Measurements from ENCODE around the gene TLE1.

TLE1 gene

DNA sequence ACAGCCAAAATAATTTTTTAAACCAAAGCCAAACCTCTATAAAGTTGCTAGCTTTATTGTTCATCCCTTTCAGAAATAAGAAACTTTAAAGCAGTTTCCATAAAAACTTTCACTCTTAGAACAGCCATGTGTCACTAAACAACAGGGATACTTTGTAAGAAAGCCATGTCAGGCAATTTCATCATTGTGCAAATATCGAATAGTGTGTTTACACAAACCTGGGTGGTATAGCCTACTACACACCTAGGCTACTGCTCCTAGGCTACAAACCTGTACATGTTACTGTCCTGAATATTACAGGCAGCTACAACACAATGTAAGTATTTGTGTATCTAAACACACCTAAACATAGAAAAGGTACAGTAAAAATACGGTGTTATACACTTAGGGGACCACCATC is 59.9 kb downstream of the TLE1 start:
- TF ChIP-seq, protein P1, sequence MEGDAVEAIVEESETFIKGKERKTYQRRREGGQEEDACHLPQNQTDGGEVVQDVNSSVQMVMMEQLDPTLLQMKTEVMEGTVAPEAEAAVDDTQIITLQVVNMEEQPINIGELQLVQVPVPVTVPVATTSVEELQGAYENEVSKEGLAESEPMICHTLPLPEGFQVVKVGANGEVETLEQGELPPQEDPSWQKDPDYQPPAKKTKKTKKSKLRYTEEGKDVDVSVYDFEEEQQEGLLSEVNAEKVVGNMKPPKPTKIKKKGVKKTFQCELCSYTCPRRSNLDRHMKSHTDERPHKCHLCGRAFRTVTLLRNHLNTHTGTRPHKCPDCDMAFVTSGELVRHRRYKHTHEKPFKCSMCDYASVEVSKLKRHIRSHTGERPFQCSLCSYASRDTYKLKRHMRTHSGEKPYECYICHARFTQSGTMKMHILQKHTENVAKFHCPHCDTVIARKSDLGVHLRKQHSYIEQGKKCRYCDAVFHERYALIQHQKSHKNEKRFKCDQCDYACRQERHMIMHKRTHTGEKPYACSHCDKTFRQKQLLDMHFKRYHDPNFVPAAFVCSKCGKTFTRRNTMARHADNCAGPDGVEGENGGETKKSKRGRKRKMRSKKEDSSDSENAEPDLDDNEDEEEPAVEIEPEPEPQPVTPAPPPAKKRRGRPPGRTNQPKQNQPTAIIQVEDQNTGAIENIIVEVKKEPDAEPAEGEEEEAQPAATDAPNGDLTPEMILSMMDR (IDR thresholded peaks at IDR 0.05), result no peak
- no peak overlapping the region for H3K4me3 ChIP-seq

DNA sequence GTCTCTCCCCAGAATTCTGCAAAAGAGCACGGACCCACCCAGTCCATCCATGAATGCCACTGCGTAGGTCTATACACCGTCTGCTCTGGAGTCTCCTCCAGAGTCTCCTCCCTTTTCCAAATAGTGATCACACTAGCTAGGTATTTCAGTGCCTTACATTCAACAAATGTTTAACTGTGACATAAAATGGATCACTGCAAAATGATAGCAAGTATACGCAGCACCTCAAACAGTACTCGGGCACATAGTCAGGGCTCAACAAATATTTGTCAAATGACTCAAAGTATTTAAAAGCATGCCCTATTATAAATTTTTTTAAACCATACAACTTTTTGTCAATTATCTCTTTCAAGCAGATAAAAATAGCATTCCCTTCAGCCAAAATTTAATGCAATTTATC is 60.5 kb downstream of the TLE1 start:
- TF ChIP-seq, protein P1 (IDR thresholded peaks at IDR 0.05), result no peak
- DNase-seq (ENCODE audit: low spot score), result no peak
- H3K4me3 ChIP-seq, result no peak overlapping the region
- no peak overlapping the region for H3K27ac ChIP-seq

More for the DNA sequence above, 59.9 kb downstream of the TLE1 start:
- no peak for DNase-seq (ENCODE audit: low spot score)
- no peak overlapping the region for H3K27ac ChIP-seq

DNA sequence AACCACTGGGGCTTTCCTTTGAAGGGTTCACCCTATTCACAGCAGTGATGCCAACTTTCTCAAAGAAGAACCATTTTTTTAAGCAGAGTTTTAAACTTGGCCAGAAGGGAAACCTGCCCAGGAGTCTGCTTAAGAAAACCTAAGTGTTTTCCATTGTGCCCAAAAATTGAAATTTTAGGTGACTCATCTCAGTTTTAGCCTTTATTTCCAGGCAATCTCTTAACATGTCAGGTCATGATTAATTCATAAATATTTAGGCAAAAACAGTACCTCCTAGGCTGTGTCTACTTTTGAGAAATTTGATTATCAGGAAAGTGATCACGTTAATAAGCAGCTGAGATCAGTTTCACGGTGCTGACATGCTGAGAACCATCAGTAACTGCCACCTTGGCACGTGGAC is 61.9 kb downstream of the TLE1 start:
- no peak overlapping the region for H3K4me3 ChIP-seq
- no peak overlapping the region for H3K27ac ChIP-seq
- DNase-seq (ENCODE audit: low spot score), result no peak
- TF ChIP-seq, protein P1 (IDR thresholded peaks at IDR 0.05), result no peak

DNA sequence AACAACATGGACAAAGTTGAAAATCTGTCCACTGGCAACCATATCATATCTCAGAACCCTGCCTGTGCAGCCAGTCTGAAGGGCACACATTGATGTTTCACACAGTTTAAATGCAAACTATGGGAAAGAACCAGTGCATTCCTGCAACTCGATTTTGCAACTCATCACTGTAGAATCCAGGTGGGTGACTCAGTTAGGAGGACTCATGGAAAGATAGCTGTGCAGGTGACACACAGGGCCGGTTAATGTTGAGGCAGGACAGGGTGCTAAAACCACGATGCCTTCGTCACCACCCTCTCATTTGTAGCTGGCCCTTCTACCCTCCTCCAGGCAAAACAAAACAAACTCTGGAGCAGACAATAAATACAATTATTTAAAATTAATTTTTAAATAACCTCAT is 62.8 kb downstream of the TLE1 start:
- H3K27ac ChIP-seq, result no peak overlapping the region
- DNase-seq (ENCODE audit: low spot score), result no peak
- no peak overlapping the region for H3K4me3 ChIP-seq
- TF ChIP-seq, protein P1 (IDR thresholded peaks at IDR 0.05), result no peak

DNA sequence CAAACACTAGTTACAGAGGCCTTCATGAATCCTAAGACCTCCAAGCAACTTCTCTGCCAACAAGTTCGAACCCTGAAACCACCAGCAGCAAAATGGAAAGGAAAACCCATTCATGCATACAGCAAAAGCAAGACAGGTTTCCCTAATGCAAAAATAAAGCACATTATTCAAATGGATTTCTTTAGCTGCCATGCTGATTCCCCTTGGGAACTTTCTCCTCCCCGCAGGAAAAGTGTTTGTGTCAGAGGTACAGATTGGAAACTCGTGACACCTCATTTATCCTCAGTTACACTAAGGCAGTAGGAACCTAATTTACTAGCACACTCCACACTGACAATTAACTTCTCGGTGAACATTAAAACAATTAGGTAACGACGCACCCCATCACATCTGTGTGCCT is 63.4 kb downstream of the TLE1 start:
- Histone ChIP-seq H3K27ac (no peak overlapping the region), H3K4me3 (no peak overlapping the region)
- no peak for DNase-seq (ENCODE audit: low spot score)
- TF ChIP-seq, protein P1 (IDR thresholded peaks at IDR 0.05), result no peak

DNA sequence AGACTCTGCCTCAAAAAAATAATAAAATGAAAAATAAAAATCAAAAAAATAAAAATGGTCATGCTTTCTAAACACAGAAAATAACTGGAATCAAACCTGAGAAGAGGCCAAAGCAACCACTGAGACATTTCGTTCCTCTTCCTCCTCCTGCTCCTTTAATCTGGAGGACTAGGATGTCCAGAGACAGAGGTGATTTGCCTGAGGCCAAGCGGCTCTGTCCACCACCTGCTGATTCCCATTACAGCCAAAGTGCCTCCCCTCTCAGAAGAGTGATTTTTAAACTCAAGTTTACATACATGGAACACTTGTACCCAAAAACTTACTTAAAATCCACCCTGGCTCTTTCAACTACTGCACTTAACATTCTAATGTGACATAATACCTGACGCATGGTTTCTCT is 65.6 kb downstream of the TLE1 start:
- Histone ChIP-seq H3K27ac (no peak overlapping the region), H3K4me3 (no peak overlapping the region)
- TF ChIP-seq, protein P1 (IDR thresholded peaks at IDR 0.05), result no peak
- DNase-seq (ENCODE audit: low spot score), result no peak

DNA sequence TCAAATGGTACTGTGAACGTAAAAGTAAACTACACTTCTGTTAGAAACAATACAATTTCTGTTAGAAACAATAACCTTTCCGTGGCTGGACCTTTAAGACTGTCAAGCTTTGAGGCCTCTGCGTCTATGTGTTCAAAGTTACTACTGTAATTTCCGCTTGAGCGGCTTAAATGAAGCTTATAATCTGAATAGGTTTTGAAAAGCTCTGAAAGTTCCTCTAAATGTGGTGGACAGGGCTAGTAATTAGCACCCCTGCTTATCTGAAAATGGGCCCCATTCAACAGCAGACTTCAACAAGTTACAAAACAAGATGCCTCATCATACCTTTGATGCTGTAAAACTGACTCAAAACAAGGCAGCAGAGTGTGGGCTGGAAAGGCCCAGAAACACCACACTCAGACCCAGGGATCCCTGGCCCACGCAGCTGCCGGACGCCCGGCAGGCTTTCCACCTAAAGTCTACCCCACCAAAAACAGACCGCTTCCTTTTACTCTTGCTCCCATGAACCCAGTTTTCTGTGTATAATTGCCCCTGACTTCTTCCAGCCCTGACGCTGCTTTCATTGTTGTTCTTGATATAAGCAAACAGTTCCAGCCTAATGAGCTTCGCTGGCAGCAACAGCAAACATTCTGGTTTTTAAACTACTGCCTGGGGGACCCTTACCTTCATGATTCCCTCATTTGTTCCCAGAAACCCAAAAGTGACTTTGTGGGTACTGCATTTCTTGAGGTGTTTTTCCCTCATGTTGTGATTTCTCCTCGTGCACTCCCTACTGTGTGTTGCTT is 66.7 kb downstream of the TLE1 start:
- TF ChIP-seq, protein P1 (IDR thresholded peaks at IDR 0.05), result no peak
- H3K27ac ChIP-seq, result no peak overlapping the region
- no peak overlapping the region for H3K4me3 ChIP-seq
- no peak for DNase-seq (ENCODE audit: low spot score)

Measured in coronary artery (tissue), 2 donors.